ENCODE data around the gene MAPK12. TPM values are rescaled to one million over a fixed set of nuclear protein-coding genes. Genes with fewer than 3 reads are reported as not detected.

Gene MAPK12
- total and polyA plus RNA-seq, 10 of the 15 experiments (the other 5 are each of a cell fraction or from before 2014, with no cell fraction given): 1.1 to 38.9 (median 16.3) TPM

DNA sequence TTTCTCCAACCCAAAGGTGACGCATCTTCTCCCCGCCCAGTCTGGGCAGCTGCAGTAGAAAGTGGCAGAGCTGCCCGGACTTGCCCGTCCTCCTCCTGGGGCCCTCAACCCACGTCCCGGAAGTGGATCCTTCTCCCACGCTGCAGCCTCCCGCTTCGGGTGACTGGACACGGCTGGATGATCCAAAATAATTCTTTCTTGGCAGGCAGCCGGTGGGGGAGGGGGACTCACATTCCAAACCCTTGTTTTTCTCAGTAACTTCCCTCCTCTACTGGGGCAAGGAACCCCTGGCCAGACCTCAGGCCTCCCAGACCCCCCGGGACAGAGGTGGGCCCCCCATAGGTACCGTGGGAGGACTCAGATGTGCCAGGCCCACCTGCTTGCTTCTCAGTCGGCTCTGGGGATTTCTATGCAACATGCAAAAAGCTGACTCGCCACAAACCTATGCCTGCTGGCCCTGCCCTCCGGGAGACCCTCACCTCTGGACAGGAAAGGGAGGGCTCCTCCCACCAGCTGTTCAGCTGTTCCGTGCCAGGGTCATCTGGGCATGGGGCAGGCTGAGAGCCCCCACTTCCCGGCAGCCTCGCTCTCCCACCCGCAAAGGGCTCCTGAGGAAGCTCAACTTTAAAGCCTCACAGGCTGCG lies 44.6 kb upstream of the MAPK12 start (continued):
- TF ChIP-seq, protein P1, sequence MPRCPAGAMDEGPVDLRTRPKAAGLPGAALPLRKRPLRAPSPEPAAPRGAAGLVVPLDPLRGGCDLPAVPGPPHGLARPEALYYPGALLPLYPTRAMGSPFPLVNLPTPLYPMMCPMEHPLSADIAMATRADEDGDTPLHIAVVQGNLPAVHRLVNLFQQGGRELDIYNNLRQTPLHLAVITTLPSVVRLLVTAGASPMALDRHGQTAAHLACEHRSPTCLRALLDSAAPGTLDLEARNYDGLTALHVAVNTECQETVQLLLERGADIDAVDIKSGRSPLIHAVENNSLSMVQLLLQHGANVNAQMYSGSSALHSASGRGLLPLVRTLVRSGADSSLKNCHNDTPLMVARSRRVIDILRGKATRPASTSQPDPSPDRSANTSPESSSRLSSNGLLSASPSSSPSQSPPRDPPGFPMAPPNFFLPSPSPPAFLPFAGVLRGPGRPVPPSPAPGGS (IDR thresholded peaks at IDR 0.05; ENCODE audit: borderline replicate concordance, insufficient read depth, low read depth, low read length, poor library complexity, severe bottlenecking): peak; percentile 68
- TF ChIP-seq CHD2 (IDR thresholded peaks at IDR 0.05; ENCODE audit: borderline replicate concordance, low read depth, low read length) (peak; percentile 48), TCF3 (IDR thresholded peaks at IDR 0.05; ENCODE audit: borderline replicate concordance, insufficient read depth, low read depth, low read length) (0 out of 2 replicates have a peak, but pooled peaks have one; percentile 16), ZZZ3 (IDR thresholded peaks at IDR 0.05; ENCODE audit: control insufficient read depth, insufficient read length, low read depth) (no peak), MXI1 (IDR thresholded peaks at IDR 0.05; ENCODE audit: low read depth, low read length) (peak; percentile 58; the same call in 1 of the 2 replicates), RUNX3 (IDR thresholded peaks at IDR 0.05; ENCODE audit: low read length) (peak; percentile 44), CBFB (IDR thresholded peaks at IDR 0.05; ENCODE audit: low read depth) (0 out of 2 replicates have a peak, but pooled peaks have one; percentile 25), EP300 (IDR thresholded peaks at IDR 0.05; ENCODE audit: borderline replicate concordance in 1 of 2, control insufficient read depth in 1 of 2, low read depth in 2 of 2, low read length in 2 of 2) (peak in 1 of 2 experiments; percentile 43; a peak in 1 of 4 replicates), CREM (IDR thresholded peaks at IDR 0.05; ENCODE audit: low read depth) (no peak; the same call in 1 of the 2 replicates), ZNF274 (IDR thresholded peaks at IDR 0.05; ENCODE audit: insufficient read depth, insufficient read length) (no peak), BCLAF1 (IDR thresholded peaks at IDR 0.05) (no peak), ATF7 (IDR thresholded peaks at IDR 0.05; ENCODE audit: low read depth) (peak; percentile 62; the same call in 1 of the 2 replicates), TCF12 (IDR thresholded peaks at IDR 0.05; ENCODE audit: low read depth, low read length) (peak; percentile 53; the same call in 1 of the 2 replicates), TBL1XR1 (IDR thresholded peaks at IDR 0.05; ENCODE audit: low read depth, low read length) (peak; percentile 22; the same call in 1 of the 2 replicates), IKZF1 (conservative IDR thresholded peaks at IDR 0.05) (peak; percentile 97)
- TF ChIP-seq, protein P2, sequence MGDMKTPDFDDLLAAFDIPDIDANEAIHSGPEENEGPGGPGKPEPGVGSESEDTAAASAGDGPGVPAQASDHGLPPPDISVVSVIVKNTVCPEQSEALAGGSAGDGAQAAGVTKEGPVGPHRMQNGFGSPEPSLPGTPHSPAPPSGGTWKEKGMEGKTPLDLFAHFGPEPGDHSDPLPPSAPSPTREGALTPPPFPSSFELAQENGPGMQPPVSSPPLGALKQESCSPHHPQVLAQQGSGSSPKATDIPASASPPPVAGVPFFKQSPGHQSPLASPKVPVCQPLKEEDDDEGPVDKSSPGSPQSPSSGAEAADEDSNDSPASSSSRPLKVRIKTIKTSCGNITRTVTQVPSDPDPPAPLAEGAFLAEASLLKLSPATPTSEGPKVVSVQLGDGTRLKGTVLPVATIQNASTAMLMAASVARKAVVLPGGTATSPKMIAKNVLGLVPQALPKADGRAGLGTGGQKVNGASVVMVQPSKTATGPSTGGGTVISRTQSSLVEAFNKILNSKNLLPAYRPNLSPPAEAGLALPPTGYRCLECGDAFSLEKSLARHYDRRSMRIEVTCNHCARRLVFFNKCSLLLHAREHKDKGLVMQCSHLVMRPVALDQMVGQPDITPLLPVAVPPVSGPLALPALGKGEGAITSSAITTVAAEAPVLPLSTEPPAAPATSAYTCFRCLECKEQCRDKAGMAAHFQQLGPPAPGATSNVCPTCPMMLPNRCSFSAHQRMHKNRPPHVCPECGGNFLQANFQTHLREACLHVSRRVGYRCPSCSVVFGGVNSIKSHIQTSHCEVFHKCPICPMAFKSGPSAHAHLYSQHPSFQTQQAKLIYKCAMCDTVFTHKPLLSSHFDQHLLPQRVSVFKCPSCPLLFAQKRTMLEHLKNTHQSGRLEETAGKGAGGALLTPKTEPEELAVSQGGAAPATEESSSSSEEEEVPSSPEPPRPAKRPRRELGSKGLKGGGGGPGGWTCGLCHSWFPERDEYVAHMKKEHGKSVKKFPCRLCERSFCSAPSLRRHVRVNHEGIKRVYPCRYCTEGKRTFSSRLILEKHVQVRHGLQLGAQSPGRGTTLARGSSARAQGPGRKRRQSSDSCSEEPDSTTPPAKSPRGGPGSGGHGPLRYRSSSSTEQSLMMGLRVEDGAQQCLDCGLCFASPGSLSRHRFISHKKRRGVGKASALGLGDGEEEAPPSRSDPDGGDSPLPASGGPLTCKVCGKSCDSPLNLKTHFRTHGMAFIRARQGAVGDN (IDR thresholded peaks at IDR 0.05): peak; percentile 67; the same call in 1 of the 2 replicates
